HG02678 (cell line): ENCODE measurements around the gene CST9L.

Source experiments
- ATAC-seq: cut with Tn5 transposase; IDR thresholded peaks from one replicate; pipeline ENCODE4 v1.9.1; 2021; ENCODE audit warnings: mild to moderate bottlenecking, moderate library complexity; ENCODE audit not compliant: unreplicated experiment

The CST9L gene

GRCh38 chr20:23547613-23548012, 20.7 kb downstream of the CST9L start:
- no peak for ATAC-seq

DNA sequence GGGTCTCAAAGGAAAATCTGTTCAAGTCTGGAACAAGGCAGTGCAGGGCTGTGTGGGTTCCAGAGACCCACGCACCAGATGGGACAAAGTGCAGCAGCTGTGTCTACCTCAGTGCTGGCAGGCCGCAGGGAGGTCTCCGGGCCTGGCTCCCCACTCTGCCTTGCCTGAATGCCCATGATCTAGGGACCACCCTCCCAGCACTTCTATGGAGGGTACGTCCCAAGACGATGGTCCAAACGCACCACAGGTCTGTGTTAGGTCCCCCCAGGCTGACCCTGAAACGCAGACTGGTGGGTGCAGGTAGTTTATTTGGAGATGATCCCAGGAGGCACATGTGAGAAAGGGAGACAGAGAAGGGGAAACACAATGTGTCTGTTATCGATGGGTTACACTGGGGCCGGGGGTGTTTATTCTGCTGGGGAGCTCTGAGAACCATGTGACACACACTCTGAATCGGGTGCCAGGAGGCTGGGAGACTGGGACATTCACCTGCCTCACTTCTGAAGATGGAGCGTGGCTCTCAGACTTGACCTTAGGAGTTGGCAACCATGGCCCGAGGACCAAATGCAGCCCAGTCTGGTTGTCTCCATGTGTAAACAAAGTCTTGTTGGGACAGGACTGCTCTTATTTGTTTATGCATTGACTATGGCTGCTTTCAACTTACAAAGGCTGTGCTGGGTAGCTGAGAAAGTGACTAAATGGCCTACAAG, 21.7 kb downstream of the CST9L start:
- no peak for ATAC-seq

GRCh38 chr20:23544133-23544532, 24.2 kb downstream of the CST9L start:
- no peak for ATAC-seq

- no peak for ATAC-seq
Observed at GRCh38 chr20:23542801-23543200, 25.5 kb downstream of the CST9L start.

DNA sequence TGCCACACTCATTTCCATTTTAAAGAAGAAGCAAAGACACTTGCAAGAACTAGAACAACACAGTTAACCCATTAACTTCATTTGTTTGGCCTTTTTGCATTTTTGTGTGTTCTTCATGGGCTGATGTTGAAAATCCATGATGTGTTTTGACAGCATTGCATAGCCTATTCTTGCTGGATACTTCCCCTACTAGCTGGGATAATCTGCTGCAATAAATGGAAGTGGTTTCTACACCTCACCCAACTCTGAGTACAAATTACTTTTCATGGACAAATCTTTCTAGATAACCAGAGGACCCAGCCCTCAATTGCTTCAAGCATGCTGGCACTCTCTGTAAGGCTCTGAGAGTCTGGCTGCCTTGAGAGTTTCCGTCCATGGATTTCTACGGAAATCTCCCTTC, 26.5 kb downstream of the CST9L start:
- ATAC-seq = no peak

DNA sequence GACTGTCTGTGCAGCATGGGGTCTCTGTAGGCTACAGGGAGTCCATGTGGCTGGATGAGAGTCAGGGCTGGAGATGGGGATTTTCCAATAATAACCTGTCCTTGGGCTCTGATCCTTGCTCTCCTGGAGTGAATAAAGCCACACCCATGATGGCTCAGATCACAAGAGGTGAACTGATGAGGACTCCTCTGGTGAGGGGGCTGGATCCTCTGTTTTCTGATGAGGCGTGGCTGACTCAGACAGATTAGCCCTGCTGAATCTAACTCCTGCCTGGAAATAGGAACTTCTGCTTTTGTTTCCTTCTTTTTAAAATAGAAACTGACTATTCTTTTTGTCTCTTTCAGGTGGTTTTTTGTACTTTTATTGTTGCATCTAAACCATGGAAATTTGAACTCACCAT, 27.0 kb downstream of the CST9L start:
- no peak for ATAC-seq

DNA sequence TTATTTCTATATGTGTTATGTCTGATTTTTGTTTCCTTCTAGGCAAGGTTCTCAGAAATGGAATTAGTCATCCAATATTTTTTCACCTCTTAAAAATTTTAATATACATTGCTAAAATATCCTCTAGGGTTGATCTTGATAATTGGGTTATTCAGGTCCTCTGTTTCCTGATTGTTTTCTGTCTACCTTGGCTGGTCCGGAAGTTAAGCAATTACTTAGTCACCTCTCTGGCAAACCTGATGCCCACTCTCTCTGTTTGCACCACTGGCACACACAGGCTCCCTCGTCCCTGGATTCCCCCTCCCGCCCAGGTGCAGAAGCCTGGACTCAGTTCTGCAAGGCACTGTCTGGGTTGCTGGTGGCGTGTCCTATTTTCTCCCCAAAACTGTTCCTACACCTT, 27.7 kb downstream of the CST9L start:
- ATAC-seq = no peak

DNA sequence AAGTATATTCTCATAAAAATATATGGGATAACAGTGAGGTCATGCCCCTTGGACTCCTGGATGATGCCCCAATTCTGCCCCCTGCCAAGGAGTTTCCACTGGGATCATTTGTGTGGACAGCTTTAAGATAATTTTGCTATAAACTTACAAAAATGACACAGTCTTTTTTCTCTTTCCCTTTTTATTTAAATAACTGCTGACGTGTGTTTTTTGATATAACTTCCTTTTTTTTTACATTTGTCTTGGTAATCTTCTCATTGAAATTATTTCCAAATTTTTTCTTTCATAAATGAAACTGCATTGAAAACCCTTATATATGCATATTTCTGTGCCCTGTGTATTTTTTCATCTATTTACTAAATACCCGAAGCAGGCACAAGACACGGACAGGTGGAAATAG, 31.3 kb downstream of the CST9L start:
- no peak for ATAC-seq

DNA sequence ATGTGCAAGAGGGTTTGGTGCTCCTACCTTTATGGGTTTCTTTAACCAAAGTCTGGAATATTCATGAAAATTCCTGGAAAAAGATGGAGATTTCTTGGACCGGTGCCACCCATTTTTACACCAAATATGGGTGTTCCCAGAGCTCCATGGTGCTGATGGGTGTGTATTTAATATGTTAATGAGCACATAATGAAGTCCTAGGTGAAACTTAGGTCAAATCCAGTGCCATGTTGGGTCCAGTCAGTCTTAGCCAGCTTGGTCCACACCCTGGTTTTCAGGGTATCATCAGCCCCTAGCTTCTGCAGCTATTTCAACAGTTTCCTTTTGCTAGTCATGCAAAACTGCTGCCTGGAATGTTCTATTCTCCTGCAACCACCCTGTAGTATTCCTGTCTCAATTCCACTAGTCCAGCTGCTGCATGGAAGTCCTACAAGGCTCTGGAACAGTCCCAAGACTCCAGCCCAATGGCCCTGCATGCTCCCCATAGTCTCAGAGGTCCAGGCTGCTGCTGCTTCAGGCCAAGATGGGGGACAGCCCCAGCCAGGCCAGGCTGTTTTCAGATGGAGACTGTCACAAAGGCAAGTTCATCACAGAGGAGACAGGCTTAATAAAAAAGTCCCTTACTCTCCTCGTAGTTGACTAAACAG, 31.8 kb downstream of the CST9L start:
- ATAC-seq = no peak

DNA sequence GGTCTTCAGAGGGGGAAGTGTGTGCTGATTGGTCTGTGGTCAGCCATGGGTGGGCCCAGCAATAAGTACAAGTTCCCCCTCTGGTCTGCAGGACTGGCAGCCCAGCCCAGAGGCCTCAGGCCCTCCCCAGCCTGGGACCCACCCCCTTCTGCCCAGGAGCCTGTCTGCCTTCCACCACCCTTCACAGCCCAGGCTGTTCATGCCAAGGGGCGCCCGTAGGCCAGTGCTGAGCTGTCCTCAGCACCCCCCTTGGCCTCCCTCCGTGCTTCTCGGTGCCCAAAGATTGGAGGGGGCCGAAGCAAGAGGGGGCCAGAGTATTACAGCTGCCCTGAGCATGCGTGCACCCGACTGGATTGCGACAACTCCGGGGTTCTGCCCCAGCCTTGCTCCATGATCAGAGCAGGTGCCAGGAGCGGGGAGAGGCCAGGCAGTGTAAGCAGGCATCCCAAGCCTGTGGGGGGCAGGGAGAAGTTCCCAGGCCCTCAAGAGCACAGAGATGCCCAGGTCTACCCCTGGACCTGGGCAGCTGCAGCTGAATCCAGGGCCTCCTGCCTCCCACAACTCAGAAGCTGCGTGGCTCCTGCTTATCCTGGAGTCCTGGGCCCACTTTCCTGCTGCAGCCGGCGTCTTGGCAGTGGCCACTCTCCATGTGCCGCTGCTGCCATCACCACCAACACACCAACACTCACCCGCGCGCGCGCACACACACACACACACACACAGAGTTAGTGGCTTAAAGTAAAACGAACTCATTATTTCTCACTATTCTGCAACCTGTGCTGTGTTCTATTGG, 33.3 kb downstream of the CST9L start:
- ATAC-seq = no peak

GRCh38 chr20:23533161-23533560, 35.1 kb downstream of the CST9L start:
- ATAC-seq = no peak

DNA sequence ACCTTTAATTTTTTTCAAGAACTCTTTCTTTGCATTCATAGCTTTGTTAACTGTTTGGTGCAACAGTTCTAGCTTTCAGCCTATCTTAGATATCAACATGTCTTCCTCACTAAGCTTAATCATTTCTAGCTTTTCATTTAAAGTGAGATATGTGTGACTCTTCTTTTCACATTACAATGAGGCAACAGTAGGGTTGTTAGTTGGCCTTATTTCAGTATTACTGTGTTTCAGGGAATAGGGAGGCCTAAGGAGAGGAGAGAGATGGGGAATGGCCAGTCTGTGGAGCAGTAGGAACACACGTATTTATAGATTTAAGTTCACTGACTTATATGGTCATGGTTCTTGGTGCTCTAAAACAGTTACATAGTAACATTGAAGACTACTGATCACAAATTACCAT, 35.8 kb downstream of the CST9L start:
- no peak for ATAC-seq

GRCh38 chr20:23530937-23531567, 37.2 kb downstream of the CST9L start:
- no peak for ATAC-seq

DNA sequence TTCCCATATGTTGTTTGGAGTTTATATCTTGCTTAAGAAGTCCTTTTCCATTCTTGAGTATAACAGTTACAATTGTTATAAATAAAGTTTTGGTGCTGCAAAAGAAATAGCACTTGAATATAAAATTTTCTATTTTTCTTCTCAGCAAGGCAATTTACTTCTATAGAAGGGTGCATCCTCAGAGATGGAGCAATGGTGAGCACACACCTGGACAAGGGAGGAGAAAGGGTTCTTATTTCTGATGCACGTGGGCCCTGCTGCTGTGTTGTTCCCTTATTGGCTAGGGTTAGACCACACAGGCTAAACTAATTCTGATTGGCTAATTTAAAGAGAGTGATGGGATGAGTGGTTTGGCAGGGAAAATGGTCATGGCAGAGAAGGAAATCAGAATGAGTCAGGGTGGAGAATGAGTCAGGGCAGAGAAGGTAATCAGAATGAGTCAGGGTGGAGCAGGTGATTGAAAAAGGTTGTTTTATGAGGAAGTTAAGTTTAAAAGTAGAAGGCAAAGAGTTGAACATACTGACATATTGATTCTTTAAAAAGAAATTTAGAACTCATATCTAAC, 39.3 kb downstream of the CST9L start:
- ATAC-seq = no peak

DNA sequence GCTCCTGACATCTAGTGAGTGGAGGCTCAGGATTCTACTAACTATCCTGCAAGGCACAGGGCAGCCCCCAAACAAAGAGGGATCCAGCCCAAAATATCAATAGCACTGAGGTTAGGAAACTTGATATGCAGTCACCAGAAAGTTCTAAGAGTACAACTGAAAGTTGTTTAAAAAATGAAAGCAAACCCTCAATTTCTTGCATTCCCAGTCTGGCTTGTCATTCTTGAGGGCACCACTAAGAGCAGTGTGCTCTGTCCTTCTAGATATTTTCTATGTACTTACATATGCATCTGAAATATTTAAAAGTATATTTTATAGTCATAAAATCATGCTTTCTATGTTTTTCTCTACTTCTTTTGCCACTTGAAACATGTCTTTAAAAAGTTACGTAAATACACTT, 41.4 kb downstream of the CST9L start:
- no peak for ATAC-seq

- ATAC-seq = no peak
Observed at GRCh38 chr20:23524146-23524545, 44.1 kb downstream of the CST9L start.

DNA sequence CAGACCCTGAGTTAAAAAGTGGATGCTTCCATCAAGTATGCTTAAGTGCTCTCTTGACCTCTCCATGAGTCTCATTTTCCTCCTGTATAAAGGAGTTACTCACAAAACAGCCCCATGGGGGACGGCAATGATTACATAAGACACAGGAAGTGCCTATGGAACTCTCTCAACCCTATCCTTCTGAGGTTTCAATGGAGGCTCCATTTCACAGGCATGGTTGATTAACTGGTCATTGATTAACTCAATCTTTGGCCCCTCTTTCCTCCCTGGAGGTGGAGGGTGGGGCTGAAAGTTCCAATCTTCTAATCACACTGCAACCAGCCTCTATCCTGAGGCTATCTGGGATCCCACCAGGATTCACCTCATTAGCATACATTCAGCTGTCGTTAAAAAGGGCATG, 48.1 kb downstream of the CST9L start:
- no peak for ATAC-seq

DNA sequence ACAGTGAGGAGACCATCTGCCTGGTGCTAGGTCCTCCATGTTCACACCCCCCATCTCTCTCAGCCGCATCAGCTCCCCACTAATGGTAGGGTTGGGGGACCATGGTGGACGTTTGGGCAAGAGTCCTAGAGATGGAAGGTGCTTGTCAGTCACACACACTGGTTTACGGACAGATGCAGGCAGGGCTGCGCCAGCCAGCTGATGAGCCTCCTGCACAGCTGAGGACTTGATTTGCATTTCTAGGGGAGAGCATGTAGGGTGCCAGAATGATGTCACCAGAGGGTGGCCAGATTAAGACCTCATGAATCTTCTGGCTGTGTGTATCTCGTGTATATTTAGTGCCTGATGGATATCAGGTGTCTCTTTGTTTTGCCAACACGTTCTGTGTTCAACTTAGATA, 48.7 kb downstream of the CST9L start:
- ATAC-seq = no peak

DNA sequence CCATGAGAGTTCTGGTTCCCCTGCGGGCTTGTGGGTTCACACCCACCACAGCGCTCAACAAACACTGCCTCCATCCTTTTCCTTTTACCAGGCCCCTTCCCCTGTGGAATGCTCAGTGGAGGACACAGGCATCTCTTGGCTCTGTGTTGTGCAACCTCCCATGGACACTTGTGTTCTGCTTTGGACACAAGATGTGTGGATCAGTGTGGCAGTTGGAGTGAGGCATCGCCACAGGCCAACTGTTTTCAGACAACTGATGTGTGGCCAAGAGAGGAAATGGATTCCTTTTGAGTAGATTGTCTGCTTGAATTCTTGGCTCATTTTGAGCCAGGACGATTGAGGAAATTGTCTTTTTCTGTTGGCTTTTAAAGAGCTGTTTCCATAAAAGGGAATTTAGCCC, 50.6 kb downstream of the CST9L start:
- no peak for ATAC-seq

GRCh38 chr20:23515250-23515939, 52.9 kb downstream of the CST9L start:
- ATAC-seq = no peak

DNA sequence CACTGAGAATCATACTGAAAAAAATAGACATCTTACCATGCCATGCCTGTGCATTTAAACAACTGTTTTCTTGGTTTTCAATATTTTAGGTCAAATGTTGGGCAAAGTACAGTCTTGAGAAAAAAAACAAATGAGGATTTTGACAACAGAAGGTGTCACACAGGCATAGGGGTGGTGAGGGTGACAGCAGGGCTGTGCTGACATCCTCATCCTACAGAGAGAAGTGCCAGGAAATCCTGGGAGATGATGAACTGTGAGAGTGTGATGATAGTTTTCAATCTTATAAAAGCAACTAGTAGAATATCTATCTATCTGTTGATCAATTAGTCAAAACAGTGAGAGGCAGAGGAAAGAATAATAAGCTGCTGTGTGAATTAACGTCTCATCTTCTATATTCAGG, 53.4 kb downstream of the CST9L start:
- no peak for ATAC-seq
